A549 treated with AZD2906 at 1 μM for 4 hours (cell line): ENCODE measurements around the gene ELF4. TPM values are rescaled to one million over a fixed set of nuclear protein-coding genes. Genes with fewer than 3 reads are reported as not detected.

ENCODE experiments used
- total RNA-seq: library from RNA; stranded (reverse); fragments of 200-300 nt; extraction: Qiagen RNA extraction; gene quantifications from 5 replicates; pipeline ENCODE4 v1.2.3, GENCODE V29; 2022

ELF4 gene
- 24.0 to 29.0 TPM (median 26.2 TPM) in 5 replicates for total RNA-seq

DNA sequence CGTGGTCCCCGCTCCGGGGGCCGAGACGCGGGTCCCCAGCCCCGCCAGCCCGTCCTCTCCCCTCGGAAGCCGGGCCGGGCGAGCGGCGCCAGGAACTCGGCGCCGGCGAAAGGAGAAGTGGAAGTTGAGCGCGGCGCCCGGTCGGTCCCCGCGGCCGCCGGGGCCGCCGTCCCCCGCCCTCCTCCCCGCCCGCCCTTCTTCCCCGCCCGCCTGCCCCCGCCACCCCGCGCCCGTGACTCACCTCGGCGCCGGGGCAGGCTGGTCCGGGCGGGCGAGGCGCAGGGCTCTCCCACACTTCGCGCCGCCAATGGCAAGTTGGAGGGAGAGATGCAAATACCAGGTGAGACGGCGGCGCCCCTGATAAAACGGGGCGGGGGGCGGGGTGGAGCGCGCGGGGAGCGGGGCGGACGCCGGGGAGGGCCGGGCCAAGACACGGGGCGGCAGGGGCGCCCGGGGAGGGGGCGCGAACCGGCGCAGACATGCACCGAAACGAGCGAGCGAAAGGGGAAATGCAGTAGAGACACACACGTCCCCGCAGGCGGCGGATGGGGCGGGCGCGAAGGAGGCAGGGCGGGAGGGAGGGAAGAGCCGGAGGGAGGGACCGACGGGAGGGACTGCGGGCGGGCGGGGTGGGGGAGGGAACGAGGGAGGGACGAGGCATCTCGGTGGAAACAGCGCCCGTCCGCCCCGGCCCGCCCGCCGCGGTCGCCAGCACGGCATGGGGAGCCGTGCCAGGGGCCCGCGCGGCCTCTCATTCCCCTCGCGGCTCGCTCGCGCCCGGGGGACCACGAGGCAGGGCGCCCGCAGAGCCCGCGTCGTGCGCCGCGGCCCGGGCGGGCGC lies at the start of gene ELF4:
Gene ELF4, minus strand, starts transcription at position 119 of the 841 bp plus-strand sequence. CDS start 29,167 bp downstream, outside the sequence.

Other genes with a start within 250 kb of the ELF4 start
- 38.8 to 53.5 TPM (median 39.1 TPM) in 5 replicates for gene UTP14A, start 204.3 kb downstream of the ELF4 start, total RNA-seq
- 7.4 to 11.6 TPM (median 10.5 TPM) in 5 replicates for gene BCORL1, start 127.9 kb downstream of the ELF4 start, total RNA-seq
- 66.5 to 71.9 TPM (median 70.7 TPM) in 5 replicates for gene AIFM1, start 55.3 kb upstream of the ELF4 start, total RNA-seq
- gene RAB33A, start 61.5 kb upstream of the ELF4 start, total RNA-seq, result 0.07 to 0.32 TPM (median 0.18 TPM) in 5 replicates
- 2.3 to 3.7 TPM (median 2.4 TPM) in 5 replicates for gene ZNF280C, start 158.4 kb upstream of the ELF4 start, total RNA-seq
- 15.4 to 18.2 TPM (median 16.5 TPM) in 5 replicates for gene SLC25A14, start 229.4 kb upstream of the ELF4 start, total RNA-seq